Measurements from ENCODE around the gene MAPK12. TPM values are rescaled to one million over a fixed set of nuclear protein-coding genes. Genes with fewer than 3 reads are reported as not detected.

The MAPK12 gene
- total and polyA plus RNA-seq, 2 of the 8 experiments (the other 6 are each of a cell fraction or from before 2014, with no cell fraction given), result 17.3 to 20.3 TPM

- TF ChIP-seq HDAC2 (IDR thresholded peaks at IDR 0.05; ENCODE audit: borderline replicate concordance in 1 of 2, low read depth in 2 of 2, low read length in 2 of 2), result no peak
- no peak for TF ChIP-seq BACH1 (IDR thresholded peaks at IDR 0.05; ENCODE audit: low read length)
- no peak for TF ChIP-seq CREB1 (IDR thresholded peaks at IDR 0.05)
- TF ChIP-seq SIN3A (conservative IDR thresholded peaks at IDR 0.05 in 1 of 2, IDR thresholded peaks at IDR 0.05 in 1 of 2; ENCODE audit: low read depth in 1 of 2, low read length in 2 of 2), result no peak
- no peak for TF ChIP-seq GTF2F1 (IDR thresholded peaks at IDR 0.05; ENCODE audit: borderline replicate concordance, low read depth, low read length)
- no peak for TF ChIP-seq HDAC6 (IDR thresholded peaks at IDR 0.05; ENCODE audit: low read depth, low read length)
- no peak for TF ChIP-seq SUZ12 (IDR thresholded peaks at IDR 0.05; ENCODE audit: low read length)
- no peak for TF ChIP-seq ASH2L (IDR thresholded peaks at IDR 0.05; ENCODE audit: low read length)
- TF ChIP-seq E2F6 (IDR thresholded peaks at IDR 0.05), result no peak
Observed at GRCh38 chr22:50308597-50308935, 47.1 kb upstream of the MAPK12 start (continued).

Measured in H1 (cell line).